PC-3 (cell line): Measurements from ENCODE around the gene U2SURP.

ENCODE experiments used
- EZH2 ChIP-seq: fragments of 300-600 bp; sonication (generic); IDR thresholded peaks from one replicate; pipeline ENCODE4 v1.6.1; 2017; ENCODE audit warnings: antibody characterized with exemption, mild to moderate bottlenecking, low read length; ENCODE audit not compliant: unreplicated experiment
- EZH2phosphoT487 ChIP-seq: fragments of 300-600 bp; sonication (generic); IDR thresholded peaks from 2 replicates; pipeline ENCODE4 v1.6.1; 2018; ENCODE audit warnings: mild to moderate bottlenecking, antibody characterized with exemption, low read length, borderline replicate concordance
- TF ChIP-seq, protein P1 (sequence below): fragments of 300-600 bp; sonication (generic); conservative IDR thresholded peaks from 2 replicates; pipeline ENCODE4 v1.5.1; 2017; ENCODE audit warnings: antibody characterized with exemption, low read depth, mild to moderate bottlenecking, low read length

DNA sequence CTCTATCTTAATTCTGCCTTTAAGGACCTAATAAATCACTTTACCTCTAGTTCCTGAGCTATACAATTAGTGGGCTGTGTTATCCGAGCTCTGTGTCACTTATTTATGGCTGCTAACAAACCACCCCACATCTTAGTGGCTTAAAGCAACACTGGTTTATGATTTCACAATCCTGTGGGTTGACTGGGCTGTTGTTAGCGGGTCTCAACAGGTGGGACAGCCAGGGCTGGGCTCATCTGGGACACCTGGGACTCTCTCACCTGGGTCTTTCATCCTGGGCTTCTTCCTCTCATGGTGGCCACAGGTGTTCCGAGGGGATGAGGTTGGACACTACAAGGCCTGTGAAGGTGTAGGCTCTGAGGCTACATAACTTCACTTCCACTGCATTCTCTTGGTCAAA lies 82.4 kb downstream of the U2SURP start:
- TF ChIP-seq EZH2, result no peak
- TF ChIP-seq, protein P1, sequence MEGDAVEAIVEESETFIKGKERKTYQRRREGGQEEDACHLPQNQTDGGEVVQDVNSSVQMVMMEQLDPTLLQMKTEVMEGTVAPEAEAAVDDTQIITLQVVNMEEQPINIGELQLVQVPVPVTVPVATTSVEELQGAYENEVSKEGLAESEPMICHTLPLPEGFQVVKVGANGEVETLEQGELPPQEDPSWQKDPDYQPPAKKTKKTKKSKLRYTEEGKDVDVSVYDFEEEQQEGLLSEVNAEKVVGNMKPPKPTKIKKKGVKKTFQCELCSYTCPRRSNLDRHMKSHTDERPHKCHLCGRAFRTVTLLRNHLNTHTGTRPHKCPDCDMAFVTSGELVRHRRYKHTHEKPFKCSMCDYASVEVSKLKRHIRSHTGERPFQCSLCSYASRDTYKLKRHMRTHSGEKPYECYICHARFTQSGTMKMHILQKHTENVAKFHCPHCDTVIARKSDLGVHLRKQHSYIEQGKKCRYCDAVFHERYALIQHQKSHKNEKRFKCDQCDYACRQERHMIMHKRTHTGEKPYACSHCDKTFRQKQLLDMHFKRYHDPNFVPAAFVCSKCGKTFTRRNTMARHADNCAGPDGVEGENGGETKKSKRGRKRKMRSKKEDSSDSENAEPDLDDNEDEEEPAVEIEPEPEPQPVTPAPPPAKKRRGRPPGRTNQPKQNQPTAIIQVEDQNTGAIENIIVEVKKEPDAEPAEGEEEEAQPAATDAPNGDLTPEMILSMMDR, result no peak
- no peak for TF ChIP-seq EZH2phosphoT487
